ENCODE measurements around the gene SDC4.

Gene SDC4

DNA sequence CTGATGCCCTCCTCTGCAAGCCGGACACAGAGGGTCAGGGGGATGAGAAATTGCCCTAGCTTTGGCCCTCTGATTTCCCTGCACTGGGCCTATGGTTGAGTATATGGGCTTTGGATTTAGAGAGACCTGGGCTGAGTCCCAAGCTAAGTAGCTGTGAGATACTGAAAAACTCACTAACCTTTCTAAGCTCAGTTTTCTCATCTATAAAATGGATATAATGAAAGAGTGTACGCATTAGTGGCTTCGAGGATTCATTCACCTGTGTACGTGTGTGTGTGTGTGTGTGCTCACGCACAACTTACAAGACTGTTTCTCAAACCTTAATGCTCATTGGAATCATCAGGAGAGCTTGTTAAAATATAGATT lies 54.2 kb downstream of the SDC4 start:
- H3K4me3 ChIP-seq (ENCODE audit: low read depth, low read length): no peak overlapping the region
- TF ChIP-seq CTCF (IDR thresholded peaks at IDR 0.05; ENCODE audit: borderline replicate concordance, insufficient read depth, low read depth, low read length): no peak

GRCh38 chr20:45293041-45294002 lies 54.9 kb downstream of the SDC4 start:
- H3K4me3 ChIP-seq (ENCODE audit: low read depth, low read length): no peak overlapping the region
- peak; percentile 93 for TF ChIP-seq CTCF (IDR thresholded peaks at IDR 0.05; ENCODE audit: borderline replicate concordance, insufficient read depth, low read depth, low read length)

- no peak overlapping the region for H3K4me3 ChIP-seq (ENCODE audit: low read depth, low read length)
- no peak for TF ChIP-seq CTCF (IDR thresholded peaks at IDR 0.05; ENCODE audit: borderline replicate concordance, insufficient read depth, low read depth, low read length)
Observed at GRCh38 chr20:45292343-45292742, 55.9 kb downstream of the SDC4 start.

DNA sequence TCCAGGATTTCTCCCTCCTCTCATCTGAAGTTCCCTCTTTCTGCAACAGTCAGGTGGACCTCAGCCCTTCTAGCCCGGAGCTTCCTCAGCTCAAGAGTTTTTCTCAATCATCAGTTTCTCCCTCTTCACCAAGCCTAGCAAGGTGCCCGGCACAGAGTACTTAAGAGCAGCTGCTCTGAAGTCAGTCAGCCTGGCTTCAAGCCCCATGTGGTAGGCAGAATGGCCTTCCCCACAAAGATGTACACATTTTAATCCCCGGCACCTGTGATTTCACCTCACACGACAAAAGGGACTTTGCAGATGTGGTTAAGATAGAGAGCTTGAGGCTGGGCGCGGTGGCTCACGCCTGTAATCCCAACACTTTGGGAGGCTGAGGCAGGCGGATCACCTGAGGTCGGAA lies 56.7 kb downstream of the SDC4 start:
- no peak for TF ChIP-seq CTCF (IDR thresholded peaks at IDR 0.05; ENCODE audit: borderline replicate concordance, insufficient read depth, low read depth, low read length)

GRCh38 chr20:45290677-45291355 lies 57.4 kb downstream of the SDC4 start:
- H3K4me3 ChIP-seq (ENCODE audit: low read depth, low read length): no peak overlapping the region
- TF ChIP-seq CTCF (IDR thresholded peaks at IDR 0.05; ENCODE audit: borderline replicate concordance, insufficient read depth, low read depth, low read length): peak; percentile 85

More for the DNA sequence above, 56.7 kb downstream of the SDC4 start:
- no peak overlapping the region for H3K4me3 ChIP-seq (ENCODE audit: low read depth, low read length)

- H3K4me3 ChIP-seq (ENCODE audit: low read depth, low read length): no peak overlapping the region
- no peak for TF ChIP-seq CTCF (IDR thresholded peaks at IDR 0.05; ENCODE audit: borderline replicate concordance, insufficient read depth, low read depth, low read length)
Observed at GRCh38 chr20:45289942-45290676, 58.1 kb downstream of the SDC4 start.

Measured in GM12875 (cell line).